ENCODE data around the gene ATXN7L1.

DNA sequence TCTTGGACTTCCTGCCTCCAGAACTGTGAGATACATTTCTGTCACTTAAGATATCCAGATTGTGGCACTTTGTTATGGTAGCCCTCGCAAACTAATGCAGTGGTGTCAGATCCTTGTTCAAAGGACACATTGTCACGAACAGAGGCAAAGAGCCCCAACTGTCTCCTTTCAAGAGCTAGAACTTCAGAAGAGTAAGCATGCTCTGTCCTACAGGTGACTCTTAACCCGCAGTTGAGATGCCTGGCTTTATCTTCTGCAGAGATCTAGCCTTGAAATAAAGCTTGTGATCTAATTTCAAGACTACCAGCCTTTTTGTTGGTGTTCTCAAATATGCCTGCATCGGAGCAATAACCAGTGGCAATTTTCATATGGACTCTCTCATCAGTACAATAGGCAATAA, 134.4 kb downstream of the ATXN7L1 start:
- no peak for TF ChIP-seq POLR2A (IDR thresholded peaks at IDR 0.05)
- no peak for TF ChIP-seq CTCF (IDR thresholded peaks at IDR 0.05)
- no peak for TF ChIP-seq EP300 (IDR thresholded peaks at IDR 0.05)
- TF ChIP-seq POLR2AphosphoS5 (IDR thresholded peaks at IDR 0.05), result no peak
